ENCODE measurements around the gene PRKD1.

GRCh38 chr14:29643433-29644211 lies 284.0 kb downstream of the PRKD1 start:
- TF ChIP-seq, protein P1, sequence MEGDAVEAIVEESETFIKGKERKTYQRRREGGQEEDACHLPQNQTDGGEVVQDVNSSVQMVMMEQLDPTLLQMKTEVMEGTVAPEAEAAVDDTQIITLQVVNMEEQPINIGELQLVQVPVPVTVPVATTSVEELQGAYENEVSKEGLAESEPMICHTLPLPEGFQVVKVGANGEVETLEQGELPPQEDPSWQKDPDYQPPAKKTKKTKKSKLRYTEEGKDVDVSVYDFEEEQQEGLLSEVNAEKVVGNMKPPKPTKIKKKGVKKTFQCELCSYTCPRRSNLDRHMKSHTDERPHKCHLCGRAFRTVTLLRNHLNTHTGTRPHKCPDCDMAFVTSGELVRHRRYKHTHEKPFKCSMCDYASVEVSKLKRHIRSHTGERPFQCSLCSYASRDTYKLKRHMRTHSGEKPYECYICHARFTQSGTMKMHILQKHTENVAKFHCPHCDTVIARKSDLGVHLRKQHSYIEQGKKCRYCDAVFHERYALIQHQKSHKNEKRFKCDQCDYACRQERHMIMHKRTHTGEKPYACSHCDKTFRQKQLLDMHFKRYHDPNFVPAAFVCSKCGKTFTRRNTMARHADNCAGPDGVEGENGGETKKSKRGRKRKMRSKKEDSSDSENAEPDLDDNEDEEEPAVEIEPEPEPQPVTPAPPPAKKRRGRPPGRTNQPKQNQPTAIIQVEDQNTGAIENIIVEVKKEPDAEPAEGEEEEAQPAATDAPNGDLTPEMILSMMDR (IDR thresholded peaks at IDR 0.05), result no peak
- TF ChIP-seq POLR2A (IDR thresholded peaks at IDR 0.05), result no peak
